NB4 (cell line): ENCODE results near the gene NFASC.

Experiments used
- DNase-seq: peaks from one replicate; pipeline ENCODE4 v3.0.0; 2010; ENCODE audit warnings: low read depth
- H3K4me3 ChIP-seq: one replicate; pipeline ENCODE4 v1.5.1; 2011; ENCODE audit warnings: mild to moderate bottlenecking, low read depth, low read length, moderate library complexity
- MYC ChIP-seq: IDR thresholded peaks from 2 replicates; pipeline ENCODE4 v1.6.1; 2011; ENCODE audit warnings: low read depth, low read length
- POLR2A ChIP-seq: IDR thresholded peaks from 2 replicates; pipeline ENCODE4 v1.6.1; 2011; ENCODE audit warnings: mild to moderate bottlenecking; ENCODE audit not compliant: insufficient read length; ENCODE audit errors: extremely low read depth
- TF ChIP-seq, protein P1 (sequence below): IDR thresholded peaks from 2 replicates; pipeline ENCODE4 v1.6.1; 2011; ENCODE audit warnings: low read depth, low read length
- TF ChIP-seq, protein P2 (sequence below): IDR thresholded peaks from one replicate; pipeline ENCODE4 v1.5.1; 2012; ENCODE audit warnings: low read depth, low read length

Gene NFASC

DNA sequence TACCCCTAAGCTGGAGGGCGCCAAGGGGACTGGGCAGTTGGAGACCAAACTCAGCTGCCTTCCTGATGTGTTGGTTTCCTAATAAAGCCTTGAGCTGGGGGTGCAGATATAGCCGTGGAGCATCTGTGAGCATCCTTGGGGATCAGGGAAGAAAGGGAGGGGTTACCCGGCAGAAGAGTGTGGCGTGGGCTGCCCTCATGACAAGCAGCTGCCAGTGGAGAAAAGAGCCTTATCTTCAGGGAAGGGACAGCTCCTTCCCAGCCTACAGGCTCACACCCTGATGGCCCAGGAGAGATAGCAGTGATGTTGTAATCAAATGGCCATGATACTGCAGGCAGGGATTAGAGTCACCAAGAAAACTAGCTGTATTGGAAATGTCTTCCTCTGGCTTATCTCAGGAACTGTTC, 10.8 kb upstream of the NFASC start:
- no peak overlapping the region for H3K4me3 ChIP-seq
- no peak for DNase-seq
- TF ChIP-seq MYC: no peak
- TF ChIP-seq, protein P1, sequence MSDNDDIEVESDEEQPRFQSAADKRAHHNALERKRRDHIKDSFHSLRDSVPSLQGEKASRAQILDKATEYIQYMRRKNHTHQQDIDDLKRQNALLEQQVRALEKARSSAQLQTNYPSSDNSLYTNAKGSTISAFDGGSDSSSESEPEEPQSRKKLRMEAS: no peak
- TF ChIP-seq POLR2A: no peak
- TF ChIP-seq, protein P2, sequence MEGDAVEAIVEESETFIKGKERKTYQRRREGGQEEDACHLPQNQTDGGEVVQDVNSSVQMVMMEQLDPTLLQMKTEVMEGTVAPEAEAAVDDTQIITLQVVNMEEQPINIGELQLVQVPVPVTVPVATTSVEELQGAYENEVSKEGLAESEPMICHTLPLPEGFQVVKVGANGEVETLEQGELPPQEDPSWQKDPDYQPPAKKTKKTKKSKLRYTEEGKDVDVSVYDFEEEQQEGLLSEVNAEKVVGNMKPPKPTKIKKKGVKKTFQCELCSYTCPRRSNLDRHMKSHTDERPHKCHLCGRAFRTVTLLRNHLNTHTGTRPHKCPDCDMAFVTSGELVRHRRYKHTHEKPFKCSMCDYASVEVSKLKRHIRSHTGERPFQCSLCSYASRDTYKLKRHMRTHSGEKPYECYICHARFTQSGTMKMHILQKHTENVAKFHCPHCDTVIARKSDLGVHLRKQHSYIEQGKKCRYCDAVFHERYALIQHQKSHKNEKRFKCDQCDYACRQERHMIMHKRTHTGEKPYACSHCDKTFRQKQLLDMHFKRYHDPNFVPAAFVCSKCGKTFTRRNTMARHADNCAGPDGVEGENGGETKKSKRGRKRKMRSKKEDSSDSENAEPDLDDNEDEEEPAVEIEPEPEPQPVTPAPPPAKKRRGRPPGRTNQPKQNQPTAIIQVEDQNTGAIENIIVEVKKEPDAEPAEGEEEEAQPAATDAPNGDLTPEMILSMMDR: no peak

DNA sequence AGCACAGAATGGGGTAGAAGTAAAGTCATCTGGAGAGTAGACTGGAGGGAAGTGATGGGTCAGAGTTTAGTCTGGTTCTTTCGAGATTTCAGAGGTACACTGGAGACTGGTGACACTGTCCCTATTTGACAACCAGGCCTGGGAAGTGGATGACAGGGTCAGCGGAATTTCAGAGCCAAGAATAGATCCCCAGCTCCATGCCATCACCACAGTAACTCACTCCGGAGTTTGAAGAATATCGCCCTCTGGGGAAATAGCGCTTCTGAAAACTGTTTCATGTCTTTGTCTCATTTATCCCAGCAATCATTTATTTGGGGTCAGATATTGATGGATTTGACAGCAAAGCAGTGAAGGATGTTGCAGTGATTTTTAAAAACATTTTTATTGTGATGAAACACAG, 7.6 kb upstream of the NFASC start:
- DNase-seq: no peak
- TF ChIP-seq MYC (no peak), POLR2A (no peak)
- TF ChIP-seq, protein P1: no peak
- TF ChIP-seq, protein P2: no peak
- no peak overlapping the region for H3K4me3 ChIP-seq

DNA sequence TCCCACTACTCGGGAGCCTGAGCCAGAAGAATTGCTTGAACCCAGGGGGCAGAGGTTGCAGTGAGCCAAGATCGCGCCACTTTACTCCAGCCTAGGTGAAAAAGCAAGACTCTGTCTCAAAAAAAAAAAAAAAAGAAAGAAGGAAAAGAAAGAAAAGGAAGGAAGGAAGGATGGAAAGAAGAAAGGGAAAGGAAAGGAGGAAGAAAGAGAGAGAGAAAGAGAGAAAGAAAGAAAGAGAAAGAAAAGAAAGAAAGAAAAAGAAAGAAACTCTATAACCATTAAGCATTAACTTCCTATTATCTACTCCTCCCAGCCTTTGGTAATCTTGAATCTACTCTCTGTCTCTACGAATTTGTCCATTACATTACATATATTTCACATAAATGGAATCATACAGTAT, 6.9 kb upstream of the NFASC start:
- TF ChIP-seq POLR2A: no peak
- TF ChIP-seq, protein P2: no peak
- TF ChIP-seq MYC: no peak
- TF ChIP-seq, protein P1: no peak
- H3K4me3 ChIP-seq: no peak overlapping the region
- DNase-seq: no peak

DNA sequence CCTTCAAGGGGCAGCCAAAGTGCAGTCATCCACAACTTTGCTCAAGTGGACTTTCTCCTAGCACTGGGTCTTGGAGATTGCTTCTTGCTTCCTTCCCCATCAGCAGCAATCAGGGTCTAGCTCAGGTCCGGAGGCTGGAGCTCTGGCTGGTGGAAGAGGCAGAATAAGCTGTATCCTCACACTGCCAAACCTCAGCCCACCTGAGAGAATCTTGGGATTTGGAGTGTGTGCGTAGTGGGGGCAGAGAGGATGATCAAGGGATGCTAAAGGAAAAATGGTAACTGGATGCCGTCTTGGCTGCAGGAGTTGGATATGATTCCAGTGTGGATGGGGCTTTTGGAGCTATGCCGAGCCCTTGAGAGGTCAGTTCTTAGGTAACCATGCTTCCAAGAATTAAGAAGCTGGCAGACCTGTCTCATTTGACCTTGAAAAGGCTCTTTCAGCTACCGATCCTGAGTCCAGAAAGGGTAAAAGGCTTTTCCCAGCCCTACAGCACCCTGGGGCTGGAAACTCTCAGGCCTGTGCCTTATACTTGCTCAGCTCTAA, 4.5 kb upstream of the NFASC start:
- no peak for DNase-seq
- TF ChIP-seq, protein P1: no peak
- TF ChIP-seq POLR2A (no peak), MYC (no peak)
- TF ChIP-seq, protein P2: no peak
- no peak overlapping the region for H3K4me3 ChIP-seq

DNA sequence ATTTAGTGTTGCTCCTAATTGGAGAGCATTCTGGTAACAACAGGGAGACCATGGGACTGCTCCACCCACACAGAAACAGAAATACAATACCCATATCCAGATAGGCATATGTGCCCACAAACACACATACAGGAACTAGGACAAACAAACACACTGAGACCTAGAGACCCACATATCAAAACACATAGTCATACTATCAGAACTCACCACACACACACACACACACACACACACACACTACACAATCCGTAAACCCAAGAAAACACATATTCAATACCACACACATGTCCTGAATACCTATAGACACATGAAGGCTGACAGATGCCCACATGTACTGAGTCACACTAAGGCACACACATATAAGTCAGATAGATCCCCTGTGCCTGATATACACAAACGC, 3.5 kb upstream of the NFASC start:
- H3K4me3 ChIP-seq: no peak overlapping the region
- DNase-seq: no peak
- TF ChIP-seq POLR2A (no peak), MYC (no peak)
- TF ChIP-seq, protein P1: no peak
- TF ChIP-seq, protein P2: no peak
